ENCODE measurements around the gene LRRC7. TPM values are rescaled to one million over a fixed set of nuclear protein-coding genes. Genes with fewer than 3 reads are reported as not detected.

The LRRC7 gene
- polyA plus RNA-seq, 1 of the 3 experiments (the other 2 are of a cell fraction) = 0.02 TPM

GRCh38 chr1:70117046-70117445, 549.3 kb downstream of the LRRC7 start:
- Histone ChIP-seq H2AFZ (ENCODE audit: low read depth) (no peak overlapping the region), H4K20me1 (ENCODE audit: insufficient read depth) (no peaks in the 10 kb centered on the region), H3K9me3 (no peaks in the 10 kb centered on the region), H3K4me2 (no peak overlapping the region), H3K27me3 (ENCODE audit: insufficient read depth) (no peaks in the 10 kb centered on the region), H3K4me3 (ENCODE audit: low read depth in 2 of 2, low read length in 1 of 2) (no peak overlapping the region), H3K27ac (ENCODE audit: low read depth in 2 of 2, low read length in 1 of 2) (no peak overlapping the region), H3K36me3 (replicated peaks in 1 of 2; ENCODE audit: control insufficient read depth in 1 of 2, insufficient read depth in 2 of 2, low read length in 1 of 2) (no peaks in the 10 kb centered on the region), H3F3A (replicated peaks; ENCODE audit: insufficient read depth) (no peaks in the 10 kb centered on the region), H3K9ac (no peak overlapping the region), H3K9me2 (no peaks in the 10 kb centered on the region), H3K4me1 (ENCODE audit: control insufficient read depth in 1 of 2, insufficient read depth in 2 of 2, low read depth in 1 of 2, low read length in 1 of 2) (no peaks in the 10 kb centered on the region), H3K79me2 (ENCODE audit: insufficient read depth) (no peaks in the 10 kb centered on the region)
- ChIA-PET CTCF (interaction anchor here (1.2 to 2.4 kb wide), 2 partner anchors 16 to 26 kb away, joined by 3 to 5 read pairs; no protein-coding TSS in a partner anchor), POLR2A (no interaction called here)
- no peak for DNase-seq
- TF ChIP-seq MAX (IDR thresholded peaks at IDR 0.05; ENCODE audit: low read depth) (no peak), RCOR1 (IDR thresholded peaks at IDR 0.05; ENCODE audit: low read length) (no peak), NRF1 (IDR thresholded peaks at IDR 0.05; ENCODE audit: low read depth, low read length) (no peak), JUND (IDR thresholded peaks at IDR 0.05) (no peak), NFIC (IDR thresholded peaks at IDR 0.05; ENCODE audit: borderline replicate concordance) (no peak), PBX3 (IDR thresholded peaks at IDR 0.05) (no peak), CTCF (IDR thresholded peaks at IDR 0.05) (no peak), EZH2phosphoT487 (IDR thresholded peaks at IDR 0.05; ENCODE audit: borderline replicate concordance, low read depth) (no peak), USF2 (IDR thresholded peaks at IDR 0.05; ENCODE audit: borderline replicate concordance, low read depth, low read length) (no peak), USF1 (IDR thresholded peaks at IDR 0.05; ENCODE audit: borderline replicate concordance, low read depth) (no peak), TCF12 (IDR thresholded peaks at IDR 0.05) (no peak), SMC3 (IDR thresholded peaks at IDR 0.05; ENCODE audit: low read depth, low read length) (no peak)

- 76% methylated on average over 3 of the region's 3 CpGs for WGBS (ENCODE audit: low lambda C conversion rate)
- CTCF ChIA-PET = interaction anchor here (1.0 to 4.9 kb wide), 8 partner anchors 8 to 382 kb away, joined by 3 to 29 read pairs (median 4); partner anchors contain the start of gene CTH
- no peak for TF ChIP-seq CHD2 (IDR thresholded peaks at IDR 0.05; ENCODE audit: low read length, partially characterized antibody)
- TF ChIP-seq FOXJ3 (CRISPR knock-in tag; IDR thresholded peaks at IDR 0.05) = no peak
- no peak for TF ChIP-seq USF2 (IDR thresholded peaks at IDR 0.05; ENCODE audit: borderline replicate concordance, low read depth, low read length)
- TF ChIP-seq FOXM1 (IDR thresholded peaks at IDR 0.05; ENCODE audit: low read depth) = no peak
- TF ChIP-seq USF1 (IDR thresholded peaks at IDR 0.05; ENCODE audit: borderline replicate concordance, low read depth) = no peak
- TF ChIP-seq YY1 (IDR thresholded peaks at IDR 0.05; ENCODE audit: low read depth) = no peak
- TF ChIP-seq MAX (IDR thresholded peaks at IDR 0.05; ENCODE audit: low read depth) = no peak
- no peak for TF ChIP-seq GABPA (IDR thresholded peaks at IDR 0.05; ENCODE audit: low read depth)
- TF ChIP-seq TEAD4 (IDR thresholded peaks at IDR 0.05; ENCODE audit: borderline replicate concordance, insufficient read depth) = no peak
- no peak for TF ChIP-seq NRF1 (IDR thresholded peaks at IDR 0.05; ENCODE audit: low read depth, low read length)
- no peak for TF ChIP-seq TAF1 (IDR thresholded peaks at IDR 0.05; ENCODE audit: borderline replicate concordance, low read depth, low read length)
- TF ChIP-seq MXI1 (IDR thresholded peaks at IDR 0.05; ENCODE audit: low read depth, low read length) = no peak
- TF ChIP-seq NFIC (IDR thresholded peaks at IDR 0.05; ENCODE audit: borderline replicate concordance) = no peak
- TF ChIP-seq SIN3A (IDR thresholded peaks at IDR 0.05; ENCODE audit: borderline replicate concordance, low read depth, low read length) = no peak
These were observed 566.4 kb downstream of the LRRC7 start for GRCh38 chr1:70134148-70134547.

More at GRCh38 chr1:70134148-70134547, 566.4 kb downstream of the LRRC7 start:
- H3K9me3 ChIP-seq = no peaks in the 10 kb centered on the region
- H3K4me2 ChIP-seq = no peak overlapping the region
- H2AFZ ChIP-seq (ENCODE audit: low read depth) = no peak overlapping the region; the same call in 1 of the 2 replicates
- POLR2A ChIA-PET = no interaction called here
- H3K4me3 ChIP-seq (ENCODE audit: low read depth in 2 of 2, low read length in 1 of 2) = no peak overlapping the region
- no peak overlapping the region for H3K27ac ChIP-seq (ENCODE audit: low read depth in 2 of 2, low read length in 1 of 2)
- no peak overlapping the region for H3K9ac ChIP-seq
- no peaks in the 10 kb centered on the region for H3K9me2 ChIP-seq
- H3K27me3 ChIP-seq (ENCODE audit: insufficient read depth) = no peaks in the 10 kb centered on the region
- H3F3A ChIP-seq (replicated peaks; ENCODE audit: insufficient read depth) = no peaks in the 10 kb centered on the region
- no peaks in the 10 kb centered on the region for H3K79me2 ChIP-seq (ENCODE audit: insufficient read depth)
- H4K20me1 ChIP-seq (ENCODE audit: insufficient read depth) = no peaks in the 10 kb centered on the region
- no peaks in the 10 kb centered on the region for H3K36me3 ChIP-seq (replicated peaks in 1 of 2; ENCODE audit: control insufficient read depth in 1 of 2, insufficient read depth in 2 of 2, low read length in 1 of 2)
- no peak for DNase-seq
- H3K4me1 ChIP-seq (ENCODE audit: control insufficient read depth in 1 of 2, insufficient read depth in 2 of 2, low read depth in 1 of 2, low read length in 1 of 2) = no peaks in the 10 kb centered on the region

Data from SK-N-SH (cell line).